D341Med (cell line): ENCODE data around the gene TANGO6.

Experiments used
- DNase-seq: peaks from one replicate; pipeline ENCODE4 v3.0.0; 2012; ENCODE audit warnings: low spot score

Gene TANGO6

DNA sequence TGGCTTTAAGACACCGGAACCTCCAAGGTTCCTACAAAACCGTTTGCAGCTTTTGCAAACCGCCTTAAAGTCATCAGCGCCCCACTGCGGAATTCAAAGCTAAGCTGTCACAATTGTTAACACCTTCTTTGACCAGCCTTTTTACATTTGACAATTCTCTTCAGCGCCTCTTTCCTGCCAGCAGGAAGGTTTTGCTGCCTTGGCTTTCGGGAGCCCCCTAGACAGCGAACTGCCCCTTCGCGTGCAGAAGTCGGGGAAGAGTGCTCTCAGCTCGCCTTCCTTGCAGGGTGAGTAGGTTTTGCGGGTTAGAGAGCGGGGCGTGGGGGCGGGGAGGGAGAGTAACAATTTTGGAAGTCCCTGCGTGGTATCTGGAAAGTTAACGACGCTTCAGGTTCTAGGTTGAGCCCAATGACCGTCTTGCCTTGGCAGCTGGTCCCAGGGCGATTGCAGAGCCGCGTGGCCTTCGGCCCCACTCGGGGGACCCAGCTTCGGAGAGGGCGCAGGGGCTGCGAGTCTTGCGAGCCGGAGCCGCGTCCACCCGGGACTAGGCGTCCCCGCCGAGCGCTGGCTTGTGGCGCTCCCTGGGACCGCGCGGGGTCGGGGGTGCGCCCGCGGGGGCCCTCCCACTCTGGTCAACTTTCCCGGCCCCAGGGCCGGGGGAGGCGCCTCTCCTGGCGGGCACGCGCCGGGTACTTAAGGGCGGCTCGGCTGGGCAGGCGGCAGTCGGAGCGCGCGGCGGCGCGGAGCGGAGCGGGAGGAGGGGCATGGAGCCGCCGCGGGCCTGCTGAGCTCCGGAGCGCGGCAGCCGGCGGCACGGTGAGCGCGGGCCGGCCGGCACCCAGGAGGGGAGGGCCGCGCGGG, 262.4 kb downstream of the TANGO6 start, which contains the start of gene HAS3:
Gene HAS3 (plus strand): TSS at position 153 of the 861 bp plus-strand sequence. CDS start 3,743 bp downstream, outside the sequence.
- DNase-seq = peak; percentile 87

DNA sequence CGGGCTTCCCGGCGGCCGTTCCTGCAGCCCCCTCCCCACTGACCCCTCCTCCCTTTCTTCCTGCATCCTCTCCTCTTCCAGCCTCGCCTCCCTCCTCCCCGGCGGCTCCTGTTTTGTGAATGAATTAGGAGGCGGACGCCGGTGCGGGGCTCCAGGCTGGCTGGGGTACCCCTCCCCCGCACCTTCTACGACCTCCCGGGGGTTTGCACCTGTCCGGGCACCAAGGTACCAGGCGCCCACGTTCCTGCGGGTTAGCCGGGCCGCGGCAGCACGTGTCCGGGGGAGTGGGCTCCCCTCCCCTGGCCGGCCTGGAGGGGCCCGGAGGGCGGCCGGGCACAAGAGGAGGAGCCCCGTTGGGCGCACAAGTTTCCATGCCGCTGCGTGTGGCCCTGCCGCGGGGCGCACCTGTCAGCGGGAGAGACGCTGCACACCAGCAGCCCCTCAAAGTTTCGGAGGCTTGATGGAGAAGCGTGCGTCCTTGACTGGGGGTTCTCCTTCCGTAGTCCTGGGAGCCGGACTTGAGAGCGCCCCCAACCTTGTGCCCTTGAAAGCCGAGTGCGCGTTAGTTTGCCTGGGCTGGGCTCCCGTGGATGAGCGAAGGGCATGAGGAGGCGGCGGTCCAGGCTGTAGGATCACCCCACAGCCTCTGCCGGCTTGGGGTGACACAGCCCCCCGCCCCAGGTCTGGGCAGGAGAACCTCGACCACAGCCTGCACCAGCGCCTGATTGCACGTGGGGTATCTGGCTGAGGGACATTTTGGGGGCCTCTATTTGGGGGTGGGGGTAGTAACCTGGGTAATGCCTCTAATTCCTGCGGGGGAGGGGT, 263.4 kb downstream of the TANGO6 start:
- peak; percentile 59 for DNase-seq

DNA sequence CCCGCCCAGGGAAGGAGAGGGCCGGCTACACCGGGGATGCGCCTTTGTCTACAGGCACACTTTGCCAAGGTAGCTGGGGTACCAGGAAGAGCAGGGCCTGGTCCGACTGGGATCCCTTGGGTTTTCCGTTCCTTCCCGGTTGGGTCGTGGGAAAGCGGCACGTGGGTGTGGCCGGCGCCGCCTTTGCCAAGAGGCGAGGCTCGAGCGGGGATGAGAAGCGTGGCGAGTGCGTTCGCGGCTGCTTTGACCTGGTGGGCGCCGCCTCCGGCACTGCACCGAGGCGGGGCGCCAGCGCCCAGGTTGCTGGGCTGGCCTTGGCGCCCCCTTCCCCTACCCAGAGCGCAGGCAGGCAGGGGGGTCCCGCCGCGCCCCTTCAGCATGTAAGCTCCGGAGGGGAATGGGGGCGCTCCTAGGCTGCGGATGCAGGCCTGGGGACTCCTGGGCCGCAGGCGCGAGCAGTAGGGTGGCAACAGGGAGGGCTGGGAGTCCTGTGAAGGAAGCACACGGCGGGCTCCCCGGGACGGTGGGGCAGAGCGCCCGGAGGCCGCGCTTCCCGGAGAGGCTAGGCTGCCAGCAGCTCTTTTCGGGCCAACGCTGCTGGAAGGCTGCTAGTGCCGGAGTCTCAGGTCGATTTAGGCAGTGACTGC, 264.1 kb downstream of the TANGO6 start:
- DNase-seq = no peak

DNA sequence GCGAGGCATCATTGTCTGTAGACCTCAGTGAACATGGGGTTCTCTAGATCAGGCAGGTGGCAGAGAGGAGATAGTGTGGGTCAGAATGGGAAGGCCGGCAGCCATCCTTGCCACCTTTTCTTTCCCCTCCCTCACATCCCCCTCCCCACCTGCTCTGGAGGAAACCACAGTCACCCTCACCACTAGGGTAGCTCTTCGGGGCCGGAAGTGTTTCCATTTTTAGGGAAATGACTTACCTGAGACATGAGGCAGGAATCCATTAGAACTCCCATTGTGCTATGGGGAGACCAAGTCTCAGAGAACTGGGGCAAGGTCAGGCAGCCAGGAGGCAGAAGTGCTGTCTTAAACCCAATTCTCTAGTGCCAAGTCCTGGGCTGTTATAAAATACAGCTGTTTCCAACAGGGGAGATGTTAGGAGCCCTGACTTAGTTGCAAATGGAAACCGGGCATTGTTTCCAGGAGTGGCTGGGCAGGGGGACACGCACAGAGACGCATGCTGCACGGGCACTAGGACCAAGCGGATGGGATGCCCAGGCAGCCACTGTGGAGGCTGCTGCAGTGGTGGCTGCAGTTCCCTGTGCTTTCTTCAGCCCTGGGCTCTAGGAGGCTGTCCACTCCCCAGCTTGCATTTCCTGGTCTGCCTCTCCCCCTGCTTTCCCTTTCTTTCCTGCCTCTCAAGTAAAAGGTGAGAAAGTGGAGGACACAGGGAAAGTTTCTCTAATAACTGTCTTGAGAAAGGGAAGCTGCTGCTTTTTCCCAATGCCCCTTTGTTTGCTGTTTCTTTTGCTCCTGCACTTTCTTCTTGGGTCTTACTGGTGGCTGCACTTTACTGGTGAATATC, 265.0 kb downstream of the TANGO6 start:
- DNase-seq = no peak

DNA sequence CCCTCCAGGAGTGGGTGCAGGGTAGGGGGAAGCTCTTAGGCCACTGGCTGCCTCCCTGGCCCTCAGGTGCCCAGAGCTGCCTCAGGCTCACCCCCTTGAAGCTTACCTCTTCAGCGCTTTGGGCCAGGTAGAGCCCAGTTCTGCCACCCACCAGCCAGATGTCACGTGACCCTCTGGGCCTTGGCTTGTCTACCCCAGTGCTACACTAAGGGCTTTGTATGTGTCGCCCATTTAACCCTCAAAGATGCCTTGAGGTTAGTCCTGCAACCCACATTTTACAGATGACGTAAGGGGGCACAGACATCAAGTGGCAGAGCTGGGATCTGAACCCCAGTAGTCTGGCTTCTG, 265.5 kb downstream of the TANGO6 start:
- no peak for DNase-seq

DNA sequence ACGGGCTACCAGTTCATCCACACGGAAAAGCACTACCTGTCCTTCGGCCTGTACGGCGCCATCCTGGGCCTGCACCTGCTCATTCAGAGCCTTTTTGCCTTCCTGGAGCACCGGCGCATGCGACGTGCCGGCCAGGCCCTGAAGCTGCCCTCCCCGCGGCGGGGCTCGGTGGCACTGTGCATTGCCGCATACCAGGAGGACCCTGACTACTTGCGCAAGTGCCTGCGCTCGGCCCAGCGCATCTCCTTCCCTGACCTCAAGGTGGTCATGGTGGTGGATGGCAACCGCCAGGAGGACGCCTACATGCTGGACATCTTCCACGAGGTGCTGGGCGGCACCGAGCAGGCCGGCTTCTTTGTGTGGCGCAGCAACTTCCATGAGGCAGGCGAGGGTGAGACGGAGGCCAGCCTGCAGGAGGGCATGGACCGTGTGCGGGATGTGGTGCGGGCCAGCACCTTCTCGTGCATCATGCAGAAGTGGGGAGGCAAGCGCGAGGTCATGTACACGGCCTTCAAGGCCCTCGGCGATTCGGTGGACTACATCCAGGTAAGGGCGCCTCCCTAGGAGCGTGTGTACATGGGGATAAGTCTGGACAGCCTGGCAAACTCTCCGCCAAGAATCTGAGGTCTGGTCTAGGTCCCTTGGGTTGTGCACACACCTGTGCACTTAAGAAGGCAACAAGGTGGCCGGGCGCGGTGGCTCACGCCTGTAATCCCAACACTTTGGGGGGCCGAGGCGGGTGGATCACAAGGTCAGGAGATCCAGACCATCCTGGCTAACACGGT, 266.3 kb downstream of the TANGO6 start:
- DNase-seq = no peak

DNA sequence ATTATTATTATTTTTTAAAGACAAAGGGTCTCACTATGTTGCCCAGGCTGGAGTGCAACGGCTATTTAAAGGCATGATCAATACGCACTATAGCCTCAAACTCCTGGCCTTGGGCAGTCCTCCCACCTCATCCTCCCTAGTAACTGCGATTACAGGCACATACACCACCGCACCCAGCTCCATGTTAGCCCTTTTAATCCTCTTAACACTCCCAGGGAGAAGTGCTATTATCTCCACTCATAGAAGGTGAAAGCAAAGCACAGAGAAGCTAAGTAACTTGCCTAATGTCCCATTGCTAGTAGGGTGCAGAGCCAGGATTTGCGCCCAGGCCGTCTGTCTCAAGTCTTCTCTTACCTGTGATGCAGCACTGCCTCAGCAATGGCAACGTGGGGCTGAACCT, 267.1 kb downstream of the TANGO6 start:
- peak; percentile 65 for DNase-seq

DNA sequence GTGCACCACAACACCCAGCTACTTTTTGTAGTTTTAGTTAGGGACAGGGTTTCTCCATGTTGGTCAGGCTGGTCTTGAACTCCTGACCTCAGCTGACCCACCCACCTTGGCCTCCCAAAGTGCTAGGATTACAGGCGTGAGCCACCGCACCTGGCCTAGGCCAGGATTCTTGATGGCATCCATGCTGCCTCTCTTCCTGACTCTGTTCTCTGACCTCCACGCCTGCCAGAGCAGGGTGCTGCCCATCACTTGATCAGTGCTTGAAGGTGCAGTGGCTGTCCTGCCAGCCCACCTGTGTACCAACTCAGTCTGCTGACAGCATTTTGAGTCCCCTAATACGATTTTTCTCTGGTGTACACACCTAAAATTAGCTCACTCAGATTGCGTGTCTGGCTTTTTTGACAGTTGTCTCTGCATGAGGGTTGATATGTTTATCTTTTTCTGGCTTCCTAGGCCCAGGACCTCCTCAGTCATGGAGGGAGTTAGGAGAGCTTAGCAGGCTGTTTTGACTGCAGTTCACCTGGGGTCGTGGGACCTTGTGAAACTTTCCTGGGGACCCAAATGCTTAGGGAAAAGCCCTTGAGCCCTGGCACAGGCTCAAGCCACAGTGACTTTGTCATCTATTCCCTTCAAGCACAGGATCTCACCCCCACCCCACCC, 268.0 kb downstream of the TANGO6 start:
- no peak for DNase-seq

DNA sequence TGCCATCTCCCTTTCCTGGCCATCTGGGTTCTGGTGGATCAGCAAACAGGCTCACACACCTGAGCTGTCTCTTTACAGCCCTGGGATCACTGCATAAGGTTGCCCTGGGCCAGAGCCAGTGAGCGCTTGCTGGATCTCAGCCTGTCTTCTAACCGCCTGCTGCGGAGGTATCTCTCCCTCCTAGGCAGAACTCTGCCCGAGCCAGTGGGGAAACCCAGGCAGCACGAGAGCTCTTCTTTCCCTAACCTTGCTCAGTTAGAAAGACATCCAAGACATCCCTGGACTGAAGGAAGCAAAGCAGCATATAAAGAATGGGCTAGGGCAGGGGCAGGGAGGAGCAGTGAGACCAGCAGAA, 268.5 kb downstream of the TANGO6 start:
- no peak for DNase-seq

DNA sequence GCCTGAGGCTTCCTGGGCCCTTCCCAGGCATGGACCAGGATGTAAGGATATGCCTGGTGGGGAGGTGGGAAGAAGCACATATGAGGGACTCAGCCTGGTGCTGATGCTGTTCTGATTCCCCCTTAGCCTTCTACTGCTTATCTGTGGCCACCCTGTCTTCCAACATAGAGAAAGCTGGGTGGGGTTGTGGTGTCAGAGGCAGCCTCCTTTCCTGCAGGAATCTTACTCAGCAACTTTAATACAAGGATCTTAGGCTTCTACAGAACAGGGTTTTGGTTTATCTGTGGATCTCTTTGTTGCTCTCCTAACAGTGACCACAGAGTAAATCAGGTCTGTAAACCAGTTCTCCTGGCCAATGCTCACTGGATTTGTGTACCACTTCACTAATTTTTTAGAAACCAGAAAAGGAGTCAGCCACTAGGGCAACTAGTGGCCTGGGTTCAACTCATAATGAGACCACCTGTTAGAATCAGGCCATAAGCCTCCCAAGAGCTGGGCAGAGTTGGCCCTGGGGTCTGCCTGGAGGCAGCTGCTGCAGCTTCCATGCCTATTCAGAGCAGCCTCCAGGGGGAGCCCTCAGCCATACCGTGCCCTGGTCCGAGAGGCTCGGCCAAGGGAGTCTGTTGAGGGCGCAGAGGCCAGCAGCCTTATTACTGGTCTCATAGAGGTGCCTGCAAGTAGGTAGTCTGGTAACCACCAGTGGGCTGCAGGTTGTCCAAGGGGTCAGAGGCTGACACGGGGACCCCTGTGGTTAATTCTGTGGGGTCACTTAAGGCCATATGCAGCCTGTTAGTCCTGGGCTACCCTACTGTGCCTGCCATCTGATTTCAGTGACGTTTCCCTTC, 269.2 kb downstream of the TANGO6 start:
- peak; percentile 81 for DNase-seq

DNA sequence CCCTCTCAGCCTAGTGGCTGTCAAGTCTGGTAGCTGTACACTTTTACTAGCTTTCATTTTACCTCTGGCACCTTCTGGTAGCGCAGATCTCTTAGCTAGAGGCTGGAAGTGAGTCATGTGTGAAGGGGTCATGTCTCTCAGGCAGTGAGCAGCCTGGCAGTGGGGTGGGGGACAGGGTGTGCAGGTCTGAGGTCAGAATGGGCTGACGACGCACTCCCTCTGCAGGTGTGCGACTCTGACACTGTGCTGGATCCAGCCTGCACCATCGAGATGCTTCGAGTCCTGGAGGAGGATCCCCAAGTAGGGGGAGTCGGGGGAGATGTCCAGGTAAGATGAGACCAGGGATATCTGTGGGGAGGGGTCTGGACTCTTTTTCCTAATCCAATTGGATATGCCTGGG, 269.9 kb downstream of the TANGO6 start:
- no peak for DNase-seq

DNA sequence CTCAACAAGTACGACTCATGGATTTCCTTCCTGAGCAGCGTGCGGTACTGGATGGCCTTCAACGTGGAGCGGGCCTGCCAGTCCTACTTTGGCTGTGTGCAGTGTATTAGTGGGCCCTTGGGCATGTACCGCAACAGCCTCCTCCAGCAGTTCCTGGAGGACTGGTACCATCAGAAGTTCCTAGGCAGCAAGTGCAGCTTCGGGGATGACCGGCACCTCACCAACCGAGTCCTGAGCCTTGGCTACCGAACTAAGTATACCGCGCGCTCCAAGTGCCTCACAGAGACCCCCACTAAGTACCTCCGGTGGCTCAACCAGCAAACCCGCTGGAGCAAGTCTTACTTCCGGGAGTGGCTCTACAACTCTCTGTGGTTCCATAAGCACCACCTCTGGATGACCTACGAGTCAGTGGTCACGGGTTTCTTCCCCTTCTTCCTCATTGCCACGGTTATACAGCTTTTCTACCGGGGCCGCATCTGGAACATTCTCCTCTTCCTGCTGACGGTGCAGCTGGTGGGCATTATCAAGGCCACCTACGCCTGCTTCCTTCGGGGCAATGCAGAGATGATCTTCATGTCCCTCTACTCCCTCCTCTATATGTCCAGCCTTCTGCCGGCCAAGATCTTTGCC, 271.1 kb downstream of the TANGO6 start:
- no peak for DNase-seq

DNA sequence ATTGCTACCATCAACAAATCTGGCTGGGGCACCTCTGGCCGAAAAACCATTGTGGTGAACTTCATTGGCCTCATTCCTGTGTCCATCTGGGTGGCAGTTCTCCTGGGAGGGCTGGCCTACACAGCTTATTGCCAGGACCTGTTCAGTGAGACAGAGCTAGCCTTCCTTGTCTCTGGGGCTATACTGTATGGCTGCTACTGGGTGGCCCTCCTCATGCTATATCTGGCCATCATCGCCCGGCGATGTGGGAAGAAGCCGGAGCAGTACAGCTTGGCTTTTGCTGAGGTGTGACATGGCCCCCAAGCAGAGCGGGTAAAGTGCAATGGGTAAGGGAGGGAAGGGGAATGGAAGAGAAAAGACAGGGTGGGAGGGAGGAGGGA, 271.6 kb downstream of the TANGO6 start:
- no peak for DNase-seq

DNA sequence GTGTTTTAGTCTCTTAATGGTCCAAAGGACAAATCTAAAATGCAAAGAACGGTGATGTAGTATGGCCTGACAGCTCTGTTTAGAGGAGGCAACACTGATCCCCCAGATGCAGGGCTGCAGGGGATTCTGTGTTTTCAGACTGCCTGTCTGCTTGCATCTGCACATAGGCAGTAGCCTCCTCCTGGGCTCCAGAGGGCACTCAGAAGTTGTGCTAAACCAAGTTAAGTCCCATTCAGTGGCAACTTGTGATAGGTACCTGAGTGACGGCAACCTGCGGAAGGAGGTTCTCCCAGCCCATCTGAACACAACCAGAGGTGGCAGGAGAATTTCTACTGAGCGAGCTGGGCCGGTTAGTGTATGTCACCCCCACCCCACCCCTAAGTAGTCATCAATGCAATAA, 272.0 kb downstream of the TANGO6 start:
- no peak for DNase-seq

DNA sequence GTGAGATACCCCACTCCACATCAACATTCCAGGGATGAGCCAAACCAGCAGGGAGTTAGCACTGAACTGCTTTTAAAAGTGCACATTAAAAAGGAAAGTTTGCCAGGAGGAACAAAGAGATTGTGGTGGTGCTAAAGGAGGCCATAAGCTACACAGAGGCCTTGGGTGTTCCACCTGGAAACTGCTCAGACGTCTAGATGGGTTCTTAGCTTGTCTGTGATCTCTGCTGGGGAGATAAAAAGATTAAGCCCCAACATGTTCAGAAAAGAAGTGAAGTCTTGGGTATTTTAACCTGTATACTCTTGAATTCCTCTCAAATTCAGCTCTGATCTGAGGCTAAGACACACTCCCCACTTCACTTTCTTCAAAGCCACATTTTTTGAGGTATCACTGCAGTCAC, 272.5 kb downstream of the TANGO6 start:
- no peak for DNase-seq

DNA sequence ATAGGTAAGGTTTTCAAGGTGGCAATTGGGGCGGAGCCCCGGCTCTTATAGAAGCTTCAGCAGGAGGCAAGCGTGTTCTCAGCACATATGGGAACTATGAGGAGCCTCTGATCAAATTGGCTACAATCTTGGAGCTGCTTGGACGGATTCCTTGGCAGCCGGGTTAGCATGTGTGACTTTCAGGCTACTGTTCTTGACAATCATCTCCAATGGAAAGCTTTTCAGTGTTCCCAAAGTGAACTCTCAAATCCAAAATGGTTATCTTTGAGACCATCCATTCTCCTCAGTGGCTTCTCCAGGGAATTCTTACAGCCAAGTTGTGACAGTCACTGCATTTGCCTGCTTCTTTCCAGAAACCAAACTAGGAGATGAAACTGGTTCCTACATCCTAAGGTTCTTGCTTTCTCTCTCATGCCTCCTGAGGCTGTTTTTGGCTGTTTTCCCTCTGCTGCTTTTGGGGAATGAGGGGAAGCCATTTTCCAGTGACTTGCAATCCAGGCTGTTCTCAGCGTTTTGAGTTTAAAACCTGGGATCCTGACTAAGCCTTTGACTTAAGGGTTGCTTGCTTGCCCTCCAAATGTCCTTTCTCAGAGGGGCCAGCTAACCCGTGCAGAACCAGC, 273.0 kb downstream of the TANGO6 start:
- DNase-seq = no peak

DNA sequence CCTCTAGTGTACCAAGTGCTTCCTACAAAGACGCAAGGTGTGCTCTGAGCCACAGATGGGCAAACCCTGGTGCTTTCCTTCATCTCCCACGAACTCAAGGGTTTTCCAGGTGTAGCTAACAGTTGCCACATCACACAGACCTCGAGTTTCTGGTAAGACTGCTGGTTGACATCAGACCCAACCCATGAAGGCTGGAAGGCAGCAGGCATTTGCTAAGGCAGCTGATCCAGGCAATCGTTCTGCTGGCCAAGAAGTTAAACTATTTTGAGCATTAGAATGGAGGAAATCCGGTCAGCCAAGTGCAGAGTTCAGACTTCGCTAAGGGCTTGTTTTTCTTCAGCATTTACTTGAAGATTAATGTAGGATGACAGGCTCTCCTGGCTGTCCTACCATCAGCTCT, 273.6 kb downstream of the TANGO6 start:
- DNase-seq = no peak

DNA sequence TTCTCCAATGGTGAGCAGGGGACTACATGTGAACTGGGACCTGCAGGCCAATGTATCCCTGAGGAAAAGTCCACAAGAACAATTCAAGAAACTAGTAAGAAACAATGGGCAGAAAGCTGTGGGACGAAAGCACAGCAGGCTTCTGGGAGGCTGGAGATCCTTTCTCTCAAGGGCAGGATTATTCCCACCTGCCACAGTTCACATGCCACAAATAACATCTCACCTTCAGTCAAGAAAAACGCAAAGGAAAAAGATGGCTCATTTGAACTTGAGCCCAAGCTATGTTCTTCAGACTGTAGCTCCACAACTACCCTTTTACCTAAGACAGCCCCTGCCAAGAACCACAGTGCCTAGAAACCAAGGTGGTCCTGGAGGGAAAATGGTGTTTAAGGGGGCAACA, 275.1 kb downstream of the TANGO6 start:
- DNase-seq = no peak

DNA sequence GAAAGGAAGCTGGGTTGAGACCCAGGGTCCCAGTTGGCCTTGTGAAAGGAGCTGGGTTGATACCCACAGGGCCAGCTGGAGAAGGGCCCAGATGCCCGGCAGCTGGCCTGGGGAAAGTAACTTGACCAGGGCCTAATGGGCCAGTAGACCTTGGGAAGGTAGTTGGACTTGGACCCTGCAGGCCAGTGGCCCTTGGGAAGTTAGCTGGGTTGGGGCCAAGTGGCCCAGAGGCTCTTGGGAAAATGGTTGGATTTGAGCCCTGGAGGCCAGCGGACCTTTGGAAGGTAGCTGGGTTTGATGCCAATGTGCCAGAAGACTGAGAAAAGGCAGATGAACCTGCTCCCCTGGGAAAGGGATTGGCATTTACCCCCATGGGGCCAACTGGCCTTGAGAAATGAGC, 275.7 kb downstream of the TANGO6 start:
- no peak for DNase-seq
